ENCODE results near the gene NDUFAF8.
"Not testable (repeated sequence)": the region's sequence is repeated elsewhere in the genome, so short reads cannot be mapped to it uniquely, and the experiment has no call there.

NDUFAF8 gene

DNA sequence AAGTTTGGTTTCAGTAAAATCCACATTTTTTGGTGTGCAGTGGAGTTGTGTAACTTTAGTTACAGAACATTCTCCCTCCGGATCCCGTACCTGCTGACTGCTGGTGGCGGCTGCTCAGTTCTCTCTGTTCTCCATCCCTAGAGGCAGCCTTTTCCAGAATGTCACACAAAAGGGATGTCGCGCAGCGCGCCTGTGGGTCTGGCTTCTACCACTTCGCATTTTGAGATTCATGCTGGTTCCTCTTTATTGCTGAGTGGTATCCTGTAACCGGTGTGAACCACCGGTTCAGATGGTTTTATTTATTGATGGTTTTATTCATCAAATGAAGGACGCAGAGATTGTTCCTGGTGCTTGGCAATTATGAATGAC is 15.4 kb upstream of the NDUFAF8 start:
- peak; percentile 79 for DNase-seq

DNA sequence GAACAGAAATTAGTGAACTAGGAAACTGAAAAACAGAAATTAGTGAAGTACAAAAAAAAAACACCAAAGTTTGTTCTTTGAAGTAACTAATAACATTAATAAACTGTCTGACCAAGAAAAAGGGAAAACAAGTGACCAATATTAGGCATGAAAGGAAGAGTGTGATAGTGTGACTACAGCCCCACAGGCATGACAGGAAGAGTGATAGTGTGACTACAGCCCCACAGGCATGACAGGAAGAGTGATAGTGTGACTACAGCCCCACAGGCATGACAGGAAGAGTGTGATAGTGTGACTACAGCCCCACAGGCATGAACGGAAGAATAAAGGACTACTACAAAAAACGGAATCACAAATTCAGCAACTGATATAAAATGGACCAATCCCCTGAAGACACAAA is 11.5 kb upstream of the NDUFAF8 start:
- DNase-seq: not testable (repeated sequence)

DNA sequence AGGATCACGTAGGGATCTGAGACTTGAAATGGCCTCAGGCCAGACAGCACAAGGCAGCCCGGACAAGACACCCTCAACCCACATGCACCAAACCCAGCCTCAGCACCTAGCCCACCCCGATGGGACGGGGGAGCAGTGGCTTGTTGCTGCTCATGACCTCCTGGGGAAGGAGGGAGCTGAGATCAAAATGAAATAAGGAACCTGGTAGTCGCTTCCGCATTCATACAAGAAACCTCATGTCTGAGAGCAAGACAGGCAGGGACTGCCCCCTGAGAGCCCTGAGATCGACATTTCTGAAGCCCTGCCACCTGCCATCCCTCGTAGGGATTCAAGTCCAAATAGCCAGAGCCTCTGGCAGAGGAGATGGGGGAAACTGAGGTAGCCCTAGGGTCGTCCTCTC is 10.7 kb upstream of the NDUFAF8 start:
- no peak for DNase-seq

DNA sequence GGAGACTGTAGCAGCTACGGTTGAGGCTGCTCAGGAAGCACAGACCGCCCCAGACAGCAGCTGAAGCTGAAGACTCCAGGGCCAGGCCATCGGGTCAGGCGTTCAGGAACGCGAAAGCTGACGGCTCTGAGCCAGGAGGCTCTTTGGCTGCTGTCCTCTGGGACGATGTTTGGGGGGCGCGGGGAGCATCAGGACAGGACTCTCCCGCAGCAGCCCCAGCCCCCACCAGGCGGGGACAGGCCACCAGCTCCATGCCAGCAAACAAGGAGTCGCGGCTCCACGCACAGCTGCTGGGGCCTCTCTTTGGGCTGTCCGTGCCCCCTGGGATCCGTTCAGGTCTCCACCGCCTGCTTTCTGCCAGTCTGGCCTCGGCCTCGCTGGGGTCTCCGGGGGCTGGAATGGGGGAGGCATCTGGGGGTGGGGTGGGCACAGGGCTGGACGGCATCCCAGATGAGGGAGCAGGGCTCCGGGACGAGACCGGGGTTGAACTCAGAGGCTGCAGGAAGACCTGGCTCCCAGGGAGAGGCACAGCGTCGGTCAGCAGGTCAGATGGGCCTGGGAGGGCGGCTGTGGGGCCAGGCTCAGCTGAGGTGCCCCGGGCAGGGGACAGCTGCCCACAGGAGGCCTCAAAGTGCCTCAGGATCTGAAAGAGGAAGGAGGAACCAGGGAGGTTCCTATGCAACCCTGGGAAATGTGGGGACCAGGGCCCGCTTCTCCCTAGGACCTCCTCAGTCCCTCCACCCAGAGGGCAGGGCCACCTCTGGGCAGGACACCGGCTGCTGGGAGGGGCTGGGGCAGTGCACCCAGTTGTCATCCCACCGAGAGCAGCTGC is 10.1 kb upstream of the NDUFAF8 start:
- DNase-seq: no peak

DNA sequence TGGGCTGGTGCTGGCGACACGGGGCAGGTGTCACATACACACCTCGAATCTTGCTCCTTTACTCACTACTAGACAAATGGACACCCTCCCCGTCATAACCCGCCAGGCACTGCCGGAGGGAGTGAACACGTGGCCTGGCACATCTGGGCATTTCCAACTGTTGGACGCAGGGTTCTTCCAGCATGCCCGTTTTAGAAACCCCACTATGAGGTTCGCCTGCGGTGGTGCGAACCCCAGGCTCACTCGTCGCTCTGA is 9.5 kb upstream of the NDUFAF8 start:
- DNase-seq: no peak

GRCh38 chr17:81230043-81230820 is 8.9 kb upstream of the NDUFAF8 start:
- DNase-seq: peak; percentile 71

GRCh38 chr17:81231121-81231645 is 7.9 kb upstream of the NDUFAF8 start:
- DNase-seq: no peak

DNA sequence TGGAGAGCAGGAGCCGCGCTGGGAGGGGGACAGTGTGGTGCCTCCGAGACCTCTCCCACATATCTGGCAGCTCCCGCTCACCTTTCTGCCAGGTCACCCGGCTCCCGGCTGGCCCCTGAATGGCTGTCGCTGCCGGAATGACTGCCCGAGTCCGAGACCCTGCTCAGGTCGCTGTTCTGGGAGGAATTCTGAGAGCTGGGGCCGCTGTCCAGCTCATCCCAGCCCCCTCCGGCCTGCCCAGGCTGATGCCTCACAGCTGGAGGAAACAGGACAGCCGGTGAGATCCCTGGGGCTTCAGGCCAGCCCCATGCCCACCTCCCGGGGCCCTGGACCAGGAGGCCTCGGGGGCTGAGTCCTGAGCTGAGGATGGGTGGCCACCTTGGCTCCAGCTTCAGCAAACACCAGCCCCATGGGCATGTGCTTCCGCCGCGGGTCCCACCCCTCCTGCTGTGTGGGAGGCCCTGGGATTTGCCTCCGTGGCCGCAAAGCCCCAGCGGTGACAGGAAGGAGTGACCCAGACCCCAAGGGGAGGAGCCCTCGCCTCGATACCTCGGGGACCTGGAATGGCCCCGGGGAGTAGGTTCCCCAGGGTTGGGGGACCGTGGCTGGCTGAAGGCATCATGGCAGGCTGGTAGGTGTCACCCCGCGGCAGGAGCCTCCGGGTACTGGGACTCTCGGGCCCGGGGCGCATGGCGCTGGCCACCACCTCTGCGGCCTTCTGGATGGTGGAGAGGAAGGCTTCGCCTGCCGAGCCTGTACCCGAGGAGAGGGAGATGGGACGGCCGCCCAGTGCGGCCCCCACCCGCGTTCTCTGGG is 7.1 kb upstream of the NDUFAF8 start:
- DNase-seq: no peak

DNA sequence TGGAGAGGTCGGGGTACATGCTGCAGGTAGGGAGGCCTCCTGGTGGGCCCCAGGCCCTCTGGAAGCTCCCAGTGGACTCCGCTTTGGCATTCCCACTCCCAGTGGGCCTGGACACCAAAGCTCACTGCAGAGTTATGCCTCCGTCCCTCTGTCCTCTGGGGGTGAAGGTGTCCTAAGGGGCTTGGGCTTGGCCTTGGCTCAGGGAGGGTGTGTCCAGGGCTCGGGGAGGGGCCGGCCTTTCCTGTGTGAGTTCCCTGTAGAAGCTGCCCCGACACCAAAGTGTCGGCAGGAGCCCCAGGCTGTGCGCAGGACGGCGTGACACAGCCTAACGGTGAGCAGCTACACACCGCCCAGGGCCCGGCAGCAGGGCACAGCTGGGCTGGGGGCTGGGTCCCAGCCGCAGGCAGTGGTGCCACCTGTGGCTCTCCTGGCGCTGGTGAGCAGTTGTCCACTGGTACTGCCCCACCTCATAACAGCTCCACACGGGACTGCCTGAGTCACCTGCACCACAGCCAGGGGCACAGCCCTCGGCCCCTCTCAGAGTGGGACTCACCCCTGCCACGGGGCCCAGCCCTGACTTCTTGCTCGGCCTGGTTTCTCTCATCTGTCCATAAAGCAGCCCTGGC is 6.4 kb upstream of the NDUFAF8 start:
- no peak for DNase-seq

DNA sequence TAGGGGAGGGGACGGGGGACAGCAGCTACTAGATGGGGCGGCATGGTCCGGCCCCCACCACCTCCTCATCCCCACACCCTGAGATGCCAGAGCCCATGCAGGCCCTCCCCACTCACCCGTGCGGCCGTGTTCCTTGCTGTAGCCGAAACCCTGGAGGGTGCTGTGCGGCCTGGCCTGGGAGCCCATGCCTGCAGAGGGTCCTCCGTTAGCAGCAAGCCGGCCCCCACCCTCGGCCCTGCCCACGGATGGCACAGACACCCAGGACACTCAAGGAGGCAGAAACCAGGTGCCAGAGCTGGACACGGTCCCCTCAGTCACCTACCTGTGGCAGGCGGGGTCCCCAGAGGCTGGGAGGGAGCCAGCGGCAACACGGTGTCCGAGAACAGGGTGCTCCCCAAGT is 5.8 kb upstream of the NDUFAF8 start:
- DNase-seq: no peak

DNA sequence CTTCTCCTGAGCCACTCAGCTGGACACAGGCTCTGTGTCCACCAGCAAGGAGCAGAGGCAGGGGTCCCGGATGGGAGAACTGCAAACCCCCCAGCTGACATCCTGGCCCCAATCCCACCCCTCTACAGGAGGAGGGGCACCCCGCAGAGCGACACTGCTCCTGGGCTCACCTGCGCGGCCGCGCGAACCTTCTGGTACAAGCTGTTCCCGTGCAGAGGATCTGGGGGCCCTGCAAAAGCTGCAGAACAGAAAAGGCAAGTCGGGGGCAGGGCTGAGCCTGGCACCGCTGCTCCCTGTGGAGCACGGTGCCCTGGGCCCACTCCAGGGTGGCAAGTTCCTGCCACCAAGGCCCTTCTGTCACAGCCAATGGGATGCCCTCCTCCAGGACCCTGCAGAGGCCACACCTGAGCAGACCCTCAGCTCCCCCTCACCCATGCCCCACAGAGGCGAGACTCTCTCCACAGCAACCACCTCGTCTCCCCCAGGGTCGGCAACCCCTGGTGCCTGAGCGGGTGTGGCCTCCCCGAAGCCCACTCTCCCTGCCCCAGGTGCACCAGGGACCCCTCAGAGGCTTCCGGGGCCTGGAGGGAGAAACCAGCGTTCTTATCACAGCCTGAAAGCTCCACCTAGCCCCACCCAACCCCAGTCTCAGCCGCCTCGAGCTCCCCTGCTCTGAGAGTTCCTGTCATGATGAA is 5.2 kb upstream of the NDUFAF8 start:
- no peak for DNase-seq

- DNase-seq: no peak
These were observed 4.6 kb upstream of the NDUFAF8 start for GRCh38 chr17:81234506-81234855.

DNA sequence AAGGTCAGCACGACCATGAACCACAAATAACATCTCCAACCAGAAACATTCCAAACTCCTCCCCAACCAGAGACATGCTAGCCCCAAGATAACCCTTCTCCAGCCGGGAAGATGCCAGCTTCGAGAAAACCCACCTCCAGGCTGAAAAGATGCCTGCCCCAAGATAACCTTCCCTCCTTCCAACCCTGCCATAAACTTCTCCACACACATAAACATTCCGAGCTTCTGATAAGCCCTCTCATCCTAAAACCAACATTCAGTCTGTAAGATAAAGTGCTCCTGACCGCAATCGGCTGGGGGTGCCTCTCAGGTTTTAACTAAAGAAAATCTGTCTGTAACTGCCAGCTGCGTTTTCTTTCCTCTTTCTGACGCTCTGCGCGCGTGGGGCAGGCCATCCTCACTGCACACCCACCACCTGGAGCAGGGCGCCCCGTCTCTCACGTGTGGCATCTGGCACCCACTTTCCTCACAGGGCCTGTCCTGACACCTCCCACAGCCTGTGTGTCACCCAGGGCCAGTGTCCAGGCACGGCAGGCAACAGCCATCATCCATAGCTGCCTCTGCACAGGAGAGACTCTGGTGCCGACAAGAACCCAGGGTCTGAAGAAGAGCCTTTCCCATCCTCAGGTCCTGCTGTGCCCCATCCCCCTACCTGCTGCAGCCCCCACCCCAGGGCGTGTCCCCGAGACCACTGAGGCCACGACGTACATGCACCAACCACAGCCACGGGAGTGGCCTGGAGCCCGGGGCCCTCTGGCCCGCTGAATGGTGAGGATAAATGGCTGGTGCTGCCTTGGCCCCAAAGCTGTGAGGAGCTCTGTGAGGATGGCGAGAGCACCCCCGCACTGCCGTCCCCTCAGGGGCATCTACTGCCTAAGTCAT is 3.9 kb upstream of the NDUFAF8 start:
- no peak for DNase-seq

DNA sequence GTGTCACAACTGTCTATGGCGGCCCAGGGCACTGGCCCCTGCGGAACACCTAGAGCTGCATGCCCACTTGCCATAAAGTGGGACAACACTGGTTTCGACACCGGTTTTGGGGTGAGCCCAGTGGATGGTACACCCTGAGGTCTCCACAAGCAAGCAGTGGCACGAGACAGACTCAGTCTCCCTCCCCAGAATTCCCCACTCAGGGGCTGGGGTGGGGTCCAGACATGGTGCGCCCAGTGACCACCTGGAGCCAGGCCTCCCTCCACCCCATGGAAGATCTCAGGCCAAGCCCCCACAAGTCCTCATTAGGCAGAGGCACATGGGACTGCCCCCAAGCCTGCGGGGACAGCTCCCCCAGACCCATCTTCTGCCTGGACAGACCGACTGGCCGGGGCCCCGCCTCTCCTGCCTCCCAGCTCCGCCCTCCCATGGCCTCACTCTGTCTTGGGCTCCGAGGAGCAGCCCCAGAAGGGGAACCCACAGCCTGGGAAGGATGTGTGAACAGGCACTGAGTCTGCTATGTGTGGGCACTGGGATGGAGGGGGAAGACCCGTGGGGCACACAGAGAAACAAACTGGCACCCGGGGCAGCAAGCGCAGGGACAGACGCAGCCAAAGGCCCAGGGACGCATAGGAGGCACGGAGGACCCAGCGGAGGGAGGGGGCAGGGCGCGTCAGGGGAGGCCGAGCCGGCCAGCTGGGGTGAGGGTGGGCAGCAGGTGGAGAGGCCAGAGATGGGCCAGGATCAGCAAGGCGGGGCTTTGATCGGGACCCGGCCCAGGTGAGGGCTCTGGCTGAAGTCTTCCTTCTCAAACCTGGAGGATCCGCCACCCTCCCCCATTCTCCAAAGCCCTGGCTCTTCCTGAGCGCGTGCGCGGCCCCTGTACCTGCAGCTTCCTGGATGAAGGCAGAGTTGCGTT is 3.0 kb upstream of the NDUFAF8 start:
- DNase-seq: no peak

- DNase-seq: no peak
These were observed 2.3 kb upstream of the NDUFAF8 start for GRCh38 chr17:81236784-81237183.

GRCh38 chr17:81237591-81238489 is 1.3 kb upstream of the NDUFAF8 start:
- peak; percentile 82 for DNase-seq

DNA sequence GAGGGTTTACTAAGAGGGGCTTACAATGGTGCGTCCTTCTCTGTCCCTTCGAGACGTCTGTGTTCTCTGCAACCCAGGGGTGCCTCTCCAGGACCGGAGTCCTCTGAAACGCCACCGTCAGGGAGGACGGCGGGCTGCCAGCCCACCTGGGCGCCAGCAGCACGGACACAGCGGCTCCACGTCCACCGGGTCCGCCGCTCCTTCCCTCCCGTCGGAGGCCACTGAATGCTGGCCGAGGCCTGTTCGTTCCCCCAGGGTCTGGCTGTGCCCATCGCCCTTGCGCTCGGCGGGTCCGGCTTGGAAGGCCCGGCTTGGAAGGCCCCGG is 666 bp upstream of the NDUFAF8 start:
- DNase-seq: no peak

- peak; percentile 72 for DNase-seq
These were observed 817 bp downstream of the NDUFAF8 start for GRCh38 chr17:81239714-81240555.

Measured in DMS53 (cell line).